Vagina (tissue), 2 donors: ENCODE data around the gene NDUFA11. TPM values are rescaled to one million over a fixed set of nuclear protein-coding genes. Genes with fewer than 3 reads are reported as not detected.
"Not testable (repeated sequence)": the region's sequence is repeated elsewhere in the genome, so short reads cannot be mapped to it uniquely, and the experiment has no call there.

ENCODE experiments used
- DNase-seq, 2 donors: peaks; one replicate each; pipeline ENCODE4 v3.0.0-alpha.2; 2017; ENCODE audit errors: extremely low spot score in 2 of 2
- H3K27ac ChIP-seq: fragments of 200-600 bp; sonication (generic); one replicate; pipeline ENCODE4 v1.5.1; 2019
- H3K27me3 ChIP-seq: fragments of 200-600 bp; sonication (generic); one replicate; pipeline ENCODE4 v1.5.1; 2019
- H3K36me3 ChIP-seq, 2 donors: fragments of 200-600 bp; sonication (generic); one replicate each; pipeline ENCODE4 v1.5.1; 2017 to 2019
- H3K4me1 ChIP-seq: fragments of 200-600 bp; sonication (generic); one replicate; pipeline ENCODE4 v1.5.1; 2019
- H3K4me3 ChIP-seq, 2 donors: fragments of 200-600 bp; sonication (generic); 1 replicate in 1 of 2; 2 replicates in 1 of 2; pipeline ENCODE4 v1.5.1; 2016 to 2019
- H3K9me3 ChIP-seq: fragments of 200-600 bp; sonication (generic); one replicate; pipeline ENCODE4 v1.5.1; 2019
- CTCF ChIP-seq, 3 experiments: fragments of 450-650 bp in 2 of 3; fragments of 200-600 bp in 1 of 3; sonication (generic) in 1 of 3; IDR thresholded peaks; one replicate each; pipeline ENCODE4 v1.5.1; 2017 to 2019; ENCODE audit warnings: antibody characterized with exemption in 3 of 3, mild to moderate bottlenecking in 2 of 3, moderate library complexity in 2 of 3
- POLR2A ChIP-seq, 2 donors: fragments of 450-650 bp; IDR thresholded peaks; one replicate each; pipeline ENCODE4 v1.6.1; 2017; ENCODE audit warnings: antibody characterized with exemption in 2 of 2, mild to moderate bottlenecking in 2 of 2, moderate library complexity in 2 of 2
- POLR2AphosphoS5 ChIP-seq, 2 donors: sonication (generic); formaldehyde crosslinking; IDR thresholded peaks; one replicate each; pipeline ENCODE4 v1.9.0; 2017; ENCODE audit warnings: antibody characterized with exemption in 2 of 2, mild to moderate bottlenecking in 2 of 2, low read depth in 1 of 2; ENCODE audit not compliant: insufficient read depth in 1 of 2
- intact Hi-C: fragments of 100-400 bp; cut with DNase I; formaldehyde crosslinking; loops from one replicate; pipeline ENCODE4 v1.15.1; 2023
- total RNA-seq: library from RNA; depleted of rRNA; stranded (reverse); fragments of >200 nt; gene quantifications from one replicate; pipeline ENCODE4 v1.2.3, GENCODE V29; 2016

The NDUFA11 gene
- total RNA-seq, 1 donor from 2014 or later, result 318 TPM

DNA sequence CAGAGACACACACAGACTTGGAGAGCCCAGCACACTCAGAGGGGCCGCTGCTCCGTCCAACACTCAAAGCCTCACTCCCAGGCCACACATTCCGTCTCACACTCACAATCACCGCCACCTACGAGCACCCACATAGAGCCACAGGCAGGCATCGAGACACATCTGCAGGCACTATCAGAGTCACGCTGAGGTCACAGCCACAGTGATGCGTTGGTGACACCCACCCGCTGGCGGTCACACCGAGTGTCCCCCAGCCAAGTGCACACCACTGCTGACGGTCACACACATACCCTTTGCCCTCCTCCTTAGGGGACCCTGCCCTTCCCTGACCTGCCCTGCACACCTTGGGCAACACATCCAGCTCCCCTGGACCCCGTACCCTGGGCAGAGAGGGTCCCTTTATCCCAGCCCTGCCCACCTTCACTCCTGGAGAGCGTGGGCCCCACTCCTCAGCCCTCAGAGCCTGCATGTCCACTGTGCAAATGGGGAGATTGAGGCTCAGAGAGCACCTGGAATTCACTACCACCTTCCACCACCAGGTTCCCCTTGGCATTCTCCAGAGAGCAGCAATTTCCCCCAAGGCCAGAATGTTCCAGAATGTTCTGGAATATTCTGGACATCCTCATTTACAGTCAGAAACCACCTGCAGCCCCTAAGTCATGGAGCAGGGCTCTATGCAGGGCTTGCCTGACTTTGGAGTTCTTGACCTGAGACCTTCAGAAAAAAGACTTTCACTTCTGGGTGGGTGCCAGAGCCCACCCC, 38.7 kb downstream of the NDUFA11 start:
- Histone ChIP-seq H3K27me3 (no peaks in the 10 kb centered on the region), H3K9me3 (no peaks in the 10 kb centered on the region), H3K4me3 (no peak overlapping the region), H3K4me1 (no peaks in the 10 kb centered on the region), H3K27ac (no peak overlapping the region), H3K36me3 (no peaks in the 10 kb centered on the region)
- intact Hi-C loops, result no loop called here
- no peak for TF ChIP-seq POLR2AphosphoS5 (IDR thresholded peaks at IDR 0.05; ENCODE audit: insufficient read depth in 1 of 2, low read depth in 1 of 2)
- no peak for DNase-seq

GRCh38 chr19:5864013-5864720, 39.4 kb downstream of the NDUFA11 start:
- H3K4me1 ChIP-seq, result no peaks in the 10 kb centered on the region
- intact Hi-C loops, result no loop called here
- no peaks in the 10 kb centered on the region for H3K36me3 ChIP-seq
- H3K9me3 ChIP-seq, result no peaks in the 10 kb centered on the region
- TF ChIP-seq POLR2AphosphoS5 (IDR thresholded peaks at IDR 0.05; ENCODE audit: insufficient read depth in 1 of 2, low read depth in 1 of 2) (no peak), CTCF (IDR thresholded peaks at IDR 0.05) (no peak), POLR2A (IDR thresholded peaks at IDR 0.05) (no peak)
- H3K4me3 ChIP-seq, result no peak overlapping the region
- no peak overlapping the region for H3K27ac ChIP-seq
- H3K27me3 ChIP-seq, result no peaks in the 10 kb centered on the region
- no peak for DNase-seq

GRCh38 chr19:5863030-5863665, 40.4 kb downstream of the NDUFA11 start:
- DNase-seq, result no peak
- Histone ChIP-seq H3K27ac (no peak overlapping the region), H3K4me3 (no peak overlapping the region)

DNA sequence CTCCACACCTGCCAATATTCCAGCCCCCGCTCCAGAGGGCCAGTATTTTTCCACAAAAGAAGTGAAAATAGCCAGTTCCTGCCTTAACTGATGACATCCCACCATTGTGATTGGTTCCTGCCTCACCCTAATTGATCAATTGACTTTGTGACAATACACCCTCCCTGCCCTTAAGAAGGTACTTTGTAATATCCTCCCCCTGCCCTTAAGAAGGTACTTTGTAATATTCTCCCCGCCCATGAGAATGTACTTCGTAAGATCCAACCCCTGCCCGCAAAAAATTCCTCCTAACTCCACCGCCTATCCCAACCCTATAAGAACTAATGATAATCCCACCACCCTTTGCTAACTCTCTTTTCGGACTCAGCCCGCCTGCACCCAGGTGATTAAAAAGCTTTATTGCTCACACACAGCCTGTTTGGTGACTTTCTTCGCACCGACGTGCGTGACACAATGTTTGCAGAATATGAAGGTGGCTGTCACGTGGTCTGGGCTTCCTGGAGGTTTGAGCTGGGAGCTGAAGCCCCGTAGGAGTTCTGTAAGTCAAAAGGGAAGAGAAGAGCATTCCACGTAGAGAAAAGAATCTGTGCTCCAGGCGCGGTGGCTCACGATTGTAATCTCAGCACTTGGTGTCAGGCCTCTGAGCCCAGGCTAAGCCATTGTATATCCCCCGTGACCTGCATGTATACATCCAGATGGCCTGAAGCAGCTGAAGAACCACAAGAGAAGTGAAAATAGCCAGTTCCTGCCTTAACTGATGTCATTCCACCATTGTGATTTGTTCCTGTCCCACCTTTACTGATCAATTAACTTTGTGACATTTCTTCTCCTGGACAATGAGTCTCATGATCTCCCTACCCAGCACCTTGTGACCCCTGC, 46.1 kb downstream of the NDUFA11 start:
- no peak for DNase-seq

More at GRCh38 chr19:5863030-5863665, 40.4 kb downstream of the NDUFA11 start:
- TF ChIP-seq POLR2AphosphoS5 (IDR thresholded peaks at IDR 0.05; ENCODE audit: insufficient read depth in 1 of 2, low read depth in 1 of 2) (no peak), POLR2A (IDR thresholded peaks at IDR 0.05) (no peak), CTCF (IDR thresholded peaks at IDR 0.05) (no peak)
- Histone ChIP-seq H3K9me3 (no peaks in the 10 kb centered on the region), H3K36me3 (no peaks in the 10 kb centered on the region), H3K4me1 (no peaks in the 10 kb centered on the region), H3K27me3 (no peaks in the 10 kb centered on the region)
- intact Hi-C loops, result no loop called here

GRCh38 chr19:5855151-5855550, 48.4 kb downstream of the NDUFA11 start:
- DNase-seq, H3K4me1 ChIP-seq, H3K9me3 ChIP-seq, H3K27me3 ChIP-seq, H3K36me3 ChIP-seq, H3K4me3 ChIP-seq, H3K27ac ChIP-seq, intact Hi-C loops: not testable (repeated sequence)

More for the DNA sequence above, 46.1 kb downstream of the NDUFA11 start:
- Histone ChIP-seq H3K36me3 (no peaks in the 10 kb centered on the region), H3K4me1 (no peaks in the 10 kb centered on the region), H3K4me3 (no peak overlapping the region), H3K27ac (no peak overlapping the region), H3K27me3 (no peaks in the 10 kb centered on the region), H3K9me3 (no peaks in the 10 kb centered on the region)
- TF ChIP-seq POLR2A (IDR thresholded peaks at IDR 0.05) (no peak), POLR2AphosphoS5 (IDR thresholded peaks at IDR 0.05; ENCODE audit: insufficient read depth in 1 of 2, low read depth in 1 of 2) (no peak), CTCF (IDR thresholded peaks at IDR 0.05) (no peak)
- intact Hi-C loops, result no loop called here

DNA sequence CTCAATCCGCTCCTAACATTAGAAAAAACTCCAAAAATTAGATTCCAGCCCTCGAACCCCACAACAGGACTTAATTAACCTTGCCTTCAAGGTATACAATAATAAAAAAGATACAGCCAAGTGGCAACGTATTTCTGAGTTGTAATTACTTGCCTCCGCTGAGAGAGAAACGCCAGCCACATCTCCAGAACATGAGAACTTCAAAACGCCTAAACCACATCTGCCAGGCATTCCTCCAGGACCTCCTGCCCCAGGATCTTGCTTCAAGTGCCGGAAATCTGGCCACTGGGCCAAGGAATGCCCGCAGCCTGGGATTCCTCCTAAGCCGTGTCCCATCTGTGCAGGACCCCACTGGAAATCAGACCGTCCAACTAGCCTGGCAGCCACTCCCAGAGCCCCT, 49.5 kb downstream of the NDUFA11 start:
- H3K9me3 ChIP-seq, intact Hi-C loops, H3K4me3 ChIP-seq, DNase-seq, H3K27me3 ChIP-seq, H3K27ac ChIP-seq, H3K36me3 ChIP-seq, H3K4me1 ChIP-seq: not testable (repeated sequence)
